OCI-M2 (cell line): ENCODE measurements around the gene CD84.
"Not testable (repeated sequence)": the region's sequence is repeated elsewhere in the genome, so short reads cannot be mapped to it uniquely, and the experiment has no call there.

ENCODE experiments used
- DNase-seq: peaks from one replicate; lab custom pipeline; 2025; ENCODE audit not compliant: unreplicated experiment; lab: John Stamatoyannopoulos, UW

The CD84 gene

GRCh38 chr1:160575112-160575664 lies 4.1 kb downstream of the CD84 start:
- no peak for DNase-seq

- no peak for DNase-seq
These were observed 8.5 kb downstream of the CD84 start for GRCh38 chr1:160570840-160571239.

GRCh38 chr1:160569806-160570205 lies 9.5 kb downstream of the CD84 start:
- no peak for DNase-seq

- DNase-seq: no peak
These were observed 11.2 kb downstream of the CD84 start for GRCh38 chr1:160567858-160568682.

GRCh38 chr1:160567341-160567740 lies 12.0 kb downstream of the CD84 start:
- DNase-seq: no peak

GRCh38 chr1:160565564-160565963 lies 13.7 kb downstream of the CD84 start:
- no peak for DNase-seq

- DNase-seq: not testable (repeated sequence)
These were observed 16.1 kb downstream of the CD84 start for GRCh38 chr1:160563230-160563629.

GRCh38 chr1:160562745-160563144 lies 16.6 kb downstream of the CD84 start:
- DNase-seq: not testable (repeated sequence)

- no peak for DNase-seq
These were observed 18.5 kb downstream of the CD84 start for GRCh38 chr1:160560806-160561205.

- no peak for DNase-seq
These were observed 19.1 kb downstream of the CD84 start for GRCh38 chr1:160560045-160560705.

GRCh38 chr1:160559437-160559836 lies 19.9 kb downstream of the CD84 start:
- DNase-seq: not testable (repeated sequence)

GRCh38 chr1:160558660-160559380 lies 20.5 kb downstream of the CD84 start:
- no peak for DNase-seq

- no peak for DNase-seq
These were observed 25.5 kb downstream of the CD84 start for GRCh38 chr1:160553778-160554177.

- DNase-seq: no peak
These were observed 26.9 kb downstream of the CD84 start for GRCh38 chr1:160552425-160552824.

- DNase-seq: no peak
These were observed 28.7 kb downstream of the CD84 start for GRCh38 chr1:160550572-160551034.

GRCh38 chr1:160549665-160550006 lies 29.7 kb downstream of the CD84 start:
- no peak for DNase-seq

- DNase-seq: no peak
These were observed 30.2 kb downstream of the CD84 start for GRCh38 chr1:160548960-160549664.

- DNase-seq: no peak
These were observed 31.1 kb downstream of the CD84 start for GRCh38 chr1:160548183-160548582.

GRCh38 chr1:160547422-160547821 lies 31.9 kb downstream of the CD84 start:
- no peak for DNase-seq

- no peak for DNase-seq
These were observed 32.4 kb downstream of the CD84 start for GRCh38 chr1:160546942-160547341.

GRCh38 chr1:160544647-160545046 lies 34.6 kb downstream of the CD84 start:
- no peak for DNase-seq
